GM18505 (cell line): ENCODE measurements around the gene MICAL2.
"Not testable (repeated sequence)": the region's sequence is repeated elsewhere in the genome, so short reads cannot be mapped to it uniquely, and the experiment has no call there.

ENCODE experiments used
- ATAC-seq: cut with Tn5 transposase; IDR thresholded peaks from one replicate; pipeline ENCODE4 v1.9.1; 2021; ENCODE audit not compliant: unreplicated experiment
- POLR2A ChIP-seq: IDR thresholded peaks from 4 replicates; pipeline ENCODE4 v1.6.1; 2011; ENCODE audit warnings: borderline replicate concordance; ENCODE audit not compliant: insufficient read depth, insufficient read length; ENCODE audit errors: extremely low read depth

Gene MICAL2

GRCh38 chr11:12142176-12142575 lies 31.8 kb downstream of the MICAL2 start:
- ATAC-seq = no peak

DNA sequence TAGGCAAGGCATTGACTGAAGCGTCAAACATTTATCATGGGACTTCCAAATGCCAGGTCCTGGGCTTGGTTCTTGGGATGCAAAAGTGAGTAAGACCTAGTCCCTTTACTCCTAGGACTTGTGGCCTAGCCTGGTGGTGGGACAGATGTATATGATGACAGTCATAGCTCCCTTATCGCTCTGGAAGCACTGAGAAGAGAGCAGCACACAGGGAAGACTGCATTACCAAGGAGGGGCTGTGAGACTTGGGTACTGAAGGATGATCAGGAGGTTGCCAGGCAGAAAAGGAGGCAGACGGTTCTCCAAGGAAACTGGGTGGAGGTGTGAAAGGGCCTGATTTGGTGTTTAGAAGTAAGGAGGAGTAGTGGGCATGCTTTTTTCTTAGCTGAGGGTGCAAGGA lies 32.5 kb downstream of the MICAL2 start:
- no peak for ATAC-seq
- no peak for TF ChIP-seq POLR2A

More at GRCh38 chr11:12142176-12142575, 31.8 kb downstream of the MICAL2 start:
- TF ChIP-seq POLR2A = no peak

- no peak for TF ChIP-seq POLR2A
- no peak for ATAC-seq
Measured at GRCh38 chr11:12143461-12144258, 33.3 kb downstream of the MICAL2 start.

DNA sequence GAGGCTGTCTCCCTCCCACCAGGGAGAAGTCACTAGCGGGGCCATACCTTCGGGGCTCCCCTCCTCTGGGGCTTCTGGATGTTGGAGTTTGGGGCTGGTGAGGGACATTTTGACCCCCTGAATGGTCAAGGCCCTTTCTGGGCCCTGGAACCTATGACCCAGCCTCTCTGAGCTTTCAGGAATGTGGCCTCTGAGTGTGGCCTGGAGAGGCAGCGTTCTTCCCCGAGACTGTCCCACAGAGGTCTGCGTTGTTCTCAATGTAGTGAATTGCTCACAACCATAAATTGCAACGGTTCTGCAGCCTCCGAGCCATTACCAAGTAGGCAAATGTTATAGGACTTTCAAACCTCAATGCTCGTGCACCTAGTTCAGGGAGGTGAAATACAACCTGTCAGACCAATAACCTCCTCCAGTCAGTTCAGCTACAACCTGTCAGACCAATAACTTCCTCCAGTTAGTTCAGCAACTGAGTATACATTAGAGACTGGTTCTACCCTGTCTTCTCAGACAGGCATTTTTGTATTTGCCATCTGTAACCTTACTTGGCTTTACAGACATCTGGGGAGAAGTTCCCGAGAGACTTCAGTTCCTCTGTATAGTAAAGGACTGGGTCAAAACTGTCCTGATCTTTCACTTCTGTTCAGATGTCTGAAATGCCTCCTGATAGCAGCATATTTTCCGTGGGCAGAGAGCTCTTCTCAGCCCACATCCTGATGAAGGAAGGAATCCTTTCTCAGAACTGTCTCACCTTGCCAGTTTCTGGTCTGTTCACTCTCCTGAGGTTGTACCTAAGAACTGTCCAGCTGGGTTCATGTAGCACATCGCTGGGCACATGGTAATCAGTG lies 34.2 kb downstream of the MICAL2 start:
- no peak for TF ChIP-seq POLR2A
- no peak for ATAC-seq

GRCh38 chr11:12146678-12147077 lies 36.3 kb downstream of the MICAL2 start:
- not testable (repeated sequence) for ATAC-seq

- no peak for ATAC-seq
- no peak for TF ChIP-seq POLR2A
Measured at GRCh38 chr11:12147827-12148226, 37.4 kb downstream of the MICAL2 start.

DNA sequence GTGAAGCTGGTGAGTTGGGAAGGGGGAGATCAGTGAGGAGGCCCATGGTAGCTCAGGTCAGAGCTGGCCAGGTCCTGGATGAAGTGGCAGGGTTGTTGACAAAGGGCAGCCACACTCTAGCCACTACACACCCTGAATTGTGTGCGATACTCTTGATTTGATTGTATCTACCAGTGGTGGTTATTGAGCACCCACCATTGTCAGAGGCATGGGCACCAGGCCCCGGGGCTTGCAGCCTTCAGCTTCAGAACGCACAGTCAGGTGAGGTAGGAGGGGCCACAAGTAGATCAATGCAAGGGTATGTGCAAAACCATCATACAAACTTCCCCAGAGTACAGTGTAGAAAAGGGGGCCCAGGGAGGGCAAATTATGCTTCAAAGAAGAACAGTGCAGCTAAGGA lies 38.1 kb downstream of the MICAL2 start:
- no peak for ATAC-seq
- no peak for TF ChIP-seq POLR2A

- no peak for ATAC-seq
- TF ChIP-seq POLR2A = no peak
Measured at GRCh38 chr11:12148882-12149281, 38.5 kb downstream of the MICAL2 start.

DNA sequence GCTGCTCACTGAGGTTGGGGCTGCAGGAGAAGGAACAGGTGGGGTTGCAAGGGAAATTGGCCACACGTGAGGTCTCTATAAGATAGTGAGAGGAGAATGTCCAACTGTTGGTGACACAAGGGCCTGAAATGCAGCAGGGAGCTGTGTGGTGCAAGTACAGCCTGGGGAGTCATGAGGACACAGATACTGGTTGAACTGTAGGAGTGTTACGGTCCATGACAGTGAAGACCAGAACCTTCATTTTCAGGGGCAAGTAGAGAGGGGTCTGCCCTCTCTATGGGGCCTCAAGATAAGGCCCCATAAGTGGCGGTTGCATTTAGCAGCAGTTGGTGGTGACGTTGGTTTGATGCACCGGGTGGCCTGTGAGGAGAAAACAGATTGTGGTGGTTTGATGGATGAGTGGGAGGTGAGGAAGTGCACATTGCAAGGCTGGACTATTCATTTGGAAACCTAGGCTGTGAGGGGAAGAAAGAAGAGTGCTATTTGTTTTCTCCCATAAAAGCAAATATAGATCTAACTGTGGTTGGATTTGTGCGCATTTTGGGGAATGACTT lies 39.4 kb downstream of the MICAL2 start:
- no peak for ATAC-seq

DNA sequence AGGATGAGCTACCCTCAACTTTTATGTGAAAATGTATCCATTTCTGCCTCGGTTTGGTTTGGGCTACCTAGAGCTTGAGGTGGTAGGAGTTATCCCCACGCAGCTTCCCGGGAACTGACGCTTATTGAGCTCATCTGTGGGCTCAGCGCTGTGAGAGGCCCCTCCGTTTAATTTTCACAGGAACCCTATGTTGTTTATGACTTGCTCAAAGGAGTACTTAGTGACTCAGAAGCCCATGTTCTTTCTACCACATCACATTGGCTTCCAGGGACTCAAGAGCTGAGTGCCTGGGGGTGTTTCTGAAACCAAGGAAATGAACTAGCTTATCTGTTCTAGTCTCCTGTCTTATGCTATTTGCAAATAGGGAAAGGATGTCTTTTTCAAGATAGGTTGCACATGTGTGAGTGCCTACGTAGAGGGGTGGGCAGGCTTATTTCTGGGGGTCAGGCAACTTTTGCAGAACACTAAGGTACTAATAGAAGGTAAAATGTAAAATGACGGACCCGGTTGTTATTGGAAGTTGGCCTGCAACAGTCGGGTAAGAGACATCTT lies 40.5 kb downstream of the MICAL2 start:
- TF ChIP-seq POLR2A = no peak
- no peak for ATAC-seq

More for the DNA sequence above, 39.4 kb downstream of the MICAL2 start:
- no peak for TF ChIP-seq POLR2A

- TF ChIP-seq POLR2A = no peak
- ATAC-seq = no peak
Measured at GRCh38 chr11:12152321-12152720, 41.9 kb downstream of the MICAL2 start.

DNA sequence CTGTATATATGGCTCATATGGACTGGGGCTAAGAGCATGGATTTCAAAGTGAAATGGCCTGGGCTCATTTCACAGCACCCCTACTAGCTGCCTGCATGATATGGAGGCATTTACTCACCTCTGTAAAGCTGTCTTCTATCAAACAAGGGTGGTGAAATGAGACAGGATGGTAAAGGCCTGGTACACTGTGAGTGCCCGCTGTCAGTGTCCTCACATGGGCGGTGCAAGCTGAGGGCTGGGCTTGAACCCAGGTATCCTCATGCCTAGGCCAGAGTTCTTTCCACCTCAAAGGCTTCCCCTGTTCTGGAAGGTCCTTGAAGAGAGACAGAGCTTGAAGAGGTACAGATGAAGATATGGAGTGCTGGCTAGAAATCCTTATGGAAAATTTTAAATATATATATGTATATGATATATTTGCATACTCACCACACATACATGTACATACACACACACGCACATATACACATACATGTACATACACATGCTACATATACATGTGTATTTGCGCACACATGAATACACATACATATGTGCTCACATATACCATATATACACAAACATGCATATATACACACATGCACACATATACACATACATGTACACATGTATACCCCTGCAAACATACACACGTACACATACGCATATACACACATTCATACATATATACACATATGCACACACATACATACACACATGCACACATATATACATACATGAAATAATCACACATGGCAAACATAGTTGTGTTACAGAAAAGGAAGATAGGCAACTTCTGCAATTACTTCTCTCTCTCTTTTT lies 44.7 kb downstream of the MICAL2 start:
- no peak for TF ChIP-seq POLR2A
- ATAC-seq = no peak

DNA sequence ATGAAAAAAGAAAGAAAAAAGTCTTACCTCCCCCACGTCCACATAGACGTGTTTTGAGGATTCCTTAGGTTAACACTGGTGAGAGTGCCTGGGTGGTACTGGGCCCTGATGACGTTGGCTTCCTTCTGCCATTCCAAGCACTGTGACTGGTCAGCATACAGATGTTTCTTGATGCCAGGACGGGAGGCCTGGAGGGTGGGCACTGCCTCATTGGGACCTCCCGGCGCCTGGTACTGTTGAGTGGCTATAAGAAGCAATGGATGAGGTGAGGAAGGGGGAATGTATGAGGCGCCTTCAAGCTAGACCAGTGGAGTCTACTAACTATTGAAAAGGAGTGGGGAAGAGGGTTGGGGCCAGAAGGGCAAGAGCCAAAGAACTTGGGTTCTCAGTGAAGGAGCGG lies 45.3 kb downstream of the MICAL2 start:
- no peak for TF ChIP-seq POLR2A
- ATAC-seq = no peak
